GOT3 (cell line): ENCODE results near the gene PIMREG.

Experiments
- DNase-seq: peaks from one replicate; lab custom pipeline; 2025; ENCODE audit warnings: mixed read lengths; lab: John Stamatoyannopoulos, UW

The PIMREG gene

GRCh38 chr17:6461792-6462524 lies 17.7 kb downstream of the PIMREG start:
- no peak for DNase-seq

DNA sequence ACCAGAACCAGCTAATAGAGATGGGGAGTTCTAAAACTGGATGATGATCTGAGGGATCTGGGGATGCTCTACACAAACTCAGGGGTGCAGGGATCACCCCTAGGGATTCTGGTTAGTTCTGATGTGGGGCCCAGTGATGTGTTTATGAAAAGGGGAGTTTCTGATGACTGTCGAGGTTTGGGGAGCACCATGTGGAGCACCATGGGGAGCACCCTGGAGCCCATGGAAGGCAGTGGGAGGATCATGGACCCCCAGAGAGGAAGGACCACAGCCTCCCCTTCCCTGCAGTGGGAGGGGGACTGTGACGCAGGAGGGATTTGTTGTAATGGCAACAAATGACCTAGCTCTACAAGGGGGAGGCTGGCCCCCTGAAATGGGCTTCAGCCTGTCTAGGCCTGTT lies 18.4 kb downstream of the PIMREG start:
- DNase-seq = no peak

DNA sequence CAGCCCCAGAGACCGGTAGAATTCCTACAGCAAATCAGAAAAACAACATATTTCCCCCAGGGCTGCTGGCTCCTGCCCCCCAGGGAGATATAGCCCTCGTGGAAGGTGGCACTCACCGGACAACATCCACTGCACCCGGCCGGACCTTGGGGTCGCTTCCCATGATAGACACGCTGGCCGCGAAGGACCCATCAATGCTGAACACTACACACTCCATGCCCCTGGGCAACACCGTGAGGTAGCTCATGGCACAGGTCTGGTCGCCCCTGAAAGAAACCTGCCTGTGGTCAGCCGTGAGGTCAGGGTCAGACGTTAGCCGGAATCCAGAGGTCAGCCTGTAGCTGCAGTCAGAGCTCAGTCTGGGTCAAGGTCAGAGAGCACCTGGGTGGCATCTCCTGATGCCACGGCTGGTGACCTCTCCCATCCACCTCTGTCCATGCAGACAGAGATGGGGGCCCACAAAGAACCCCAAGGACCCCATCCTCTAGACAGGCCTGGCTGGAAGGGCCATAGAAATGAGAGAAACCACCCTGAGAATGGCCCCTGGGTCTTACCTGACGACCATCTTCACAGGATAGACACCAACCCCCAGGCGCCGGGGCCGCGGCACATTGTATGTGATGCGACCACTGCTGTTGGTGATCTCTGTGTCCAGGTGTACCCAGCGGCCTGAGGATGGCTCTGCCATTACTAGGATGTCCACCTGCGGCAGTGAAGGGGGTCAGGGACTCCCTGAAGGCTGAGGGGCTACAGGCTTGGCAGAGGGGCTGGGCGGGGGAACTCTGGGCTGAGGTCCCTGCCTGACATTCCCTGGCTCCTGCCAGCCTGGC lies 19.6 kb downstream of the PIMREG start:
- no peak for DNase-seq

- no peak for DNase-seq
Observed at GRCh38 chr17:6464446-6465041, 20.3 kb downstream of the PIMREG start.

- no peak for DNase-seq
Observed at GRCh38 chr17:6465206-6466003, 21.1 kb downstream of the PIMREG start.

- no peak for DNase-seq
Observed at GRCh38 chr17:6467567-6467966, 23.3 kb downstream of the PIMREG start.

DNA sequence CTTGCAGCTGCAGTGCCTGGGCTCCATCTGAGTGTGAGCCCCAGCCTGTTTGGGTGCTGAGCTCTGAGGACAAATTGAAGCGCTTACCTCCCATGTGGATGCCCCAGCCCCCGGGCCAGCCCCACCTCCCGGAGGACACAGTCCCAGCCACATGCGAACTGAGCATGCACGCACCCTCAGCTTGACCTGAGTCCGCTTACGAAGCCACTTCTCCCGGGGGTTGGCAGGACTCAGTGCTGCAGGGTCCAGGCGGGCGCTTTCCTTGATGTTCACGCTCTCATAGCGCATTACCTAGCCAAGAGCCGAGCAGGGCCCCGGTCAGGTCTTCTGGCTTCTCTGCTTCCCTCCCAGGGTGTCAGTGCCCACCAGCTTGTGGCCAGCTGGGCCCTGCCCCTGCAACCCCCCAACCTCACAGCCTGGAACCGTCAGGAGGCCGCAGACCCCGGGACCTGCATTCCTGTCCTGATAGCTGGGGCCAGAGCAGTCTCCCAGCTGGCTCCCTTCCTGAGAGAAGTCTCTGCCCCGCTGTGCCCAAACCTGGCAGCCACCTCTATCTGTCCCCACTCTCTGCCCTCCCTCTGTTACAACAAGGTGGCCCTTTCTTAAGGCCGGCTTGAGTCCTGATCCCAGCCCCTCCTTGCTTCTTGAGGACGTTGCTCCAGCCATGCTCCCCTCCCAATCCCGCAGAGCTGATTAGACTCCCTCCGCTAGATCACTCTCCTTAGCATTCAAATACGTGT lies 24.0 kb downstream of the PIMREG start:
- DNase-seq = no peak

- DNase-seq = no peak
Observed at GRCh38 chr17:6470146-6470718, 26.0 kb downstream of the PIMREG start.

DNA sequence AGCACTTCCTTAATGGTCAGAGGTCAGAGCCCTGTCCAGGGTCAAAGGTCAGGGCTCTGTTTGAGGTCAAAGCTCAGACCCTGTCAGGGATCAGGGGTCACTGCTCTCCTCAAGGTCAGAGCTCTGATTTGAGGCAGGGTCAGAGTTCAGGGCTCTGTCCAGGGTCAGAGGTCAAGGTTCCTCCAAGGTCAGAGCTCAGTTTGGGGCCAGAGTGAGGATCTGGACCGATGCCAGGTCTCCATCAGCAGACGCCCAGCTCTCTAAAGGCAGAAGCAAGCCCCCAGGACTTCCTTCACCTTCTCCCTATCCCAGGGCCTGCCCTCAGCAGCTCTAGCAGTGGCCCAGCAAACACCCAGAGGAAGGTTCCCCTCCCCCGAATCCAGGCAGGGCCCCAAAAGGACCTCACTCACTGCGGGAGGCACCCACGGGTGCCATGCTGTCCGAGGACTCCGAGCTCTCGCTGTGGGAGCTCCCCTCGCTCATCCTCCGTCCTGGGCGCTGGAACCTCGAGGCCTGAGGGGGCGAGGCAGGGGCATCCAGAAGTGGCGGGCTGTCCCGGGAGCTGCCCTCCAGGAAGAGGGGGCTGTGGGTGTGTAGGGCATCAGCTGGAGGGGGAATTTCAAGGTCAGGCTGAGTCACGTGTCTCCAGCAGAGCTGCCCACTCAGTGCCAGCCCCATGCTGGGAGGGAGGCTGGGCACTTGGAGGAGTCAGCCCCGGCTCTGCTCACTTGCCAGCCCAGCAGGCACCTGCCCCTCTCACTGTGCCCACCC lies 26.7 kb downstream of the PIMREG start:
- DNase-seq = no peak

DNA sequence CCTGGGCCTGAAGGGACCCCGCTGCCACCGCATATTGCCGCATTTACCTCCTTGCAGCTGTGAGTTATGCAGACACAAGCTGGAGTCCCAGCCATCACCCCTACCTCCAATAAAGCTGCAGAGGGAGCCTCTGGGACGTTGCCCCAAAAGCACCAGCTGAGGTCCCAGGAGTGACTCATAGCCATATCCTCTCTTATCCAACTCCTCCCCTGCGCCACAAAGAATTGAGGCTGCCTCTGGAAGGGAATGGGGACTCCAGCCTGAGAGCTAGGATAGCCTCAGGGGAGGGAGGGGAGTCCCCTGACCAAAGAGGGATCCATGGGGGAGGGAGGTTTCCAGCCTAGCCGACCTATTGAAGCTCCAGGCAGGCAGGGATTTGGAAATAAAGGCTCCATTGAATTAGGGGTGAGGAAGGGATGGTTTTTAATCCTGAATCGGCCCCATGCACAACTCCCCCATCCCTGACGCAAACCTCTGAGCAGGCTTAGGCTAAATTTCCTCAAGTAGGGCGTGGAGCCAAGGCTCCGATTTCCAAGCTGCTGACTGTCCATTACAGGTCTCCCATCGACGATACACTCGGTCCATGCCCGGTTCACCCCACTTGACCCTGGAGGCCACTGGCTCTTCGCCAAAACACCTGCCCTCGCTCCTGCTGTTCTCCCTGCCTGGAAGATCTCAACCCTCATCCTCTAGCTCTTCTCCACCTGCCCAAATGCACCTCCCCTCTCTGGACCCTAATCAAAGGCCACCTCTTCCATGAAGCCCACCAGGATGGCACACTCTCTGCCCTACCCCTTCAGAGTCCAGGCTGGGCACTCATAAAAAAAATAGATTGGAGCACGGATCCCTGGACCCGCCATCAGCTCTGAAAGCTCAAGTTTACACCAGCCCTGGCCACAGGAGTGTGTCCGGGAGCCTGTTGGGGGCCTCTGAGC lies 27.5 kb downstream of the PIMREG start:
- peak; percentile 9 for DNase-seq

DNA sequence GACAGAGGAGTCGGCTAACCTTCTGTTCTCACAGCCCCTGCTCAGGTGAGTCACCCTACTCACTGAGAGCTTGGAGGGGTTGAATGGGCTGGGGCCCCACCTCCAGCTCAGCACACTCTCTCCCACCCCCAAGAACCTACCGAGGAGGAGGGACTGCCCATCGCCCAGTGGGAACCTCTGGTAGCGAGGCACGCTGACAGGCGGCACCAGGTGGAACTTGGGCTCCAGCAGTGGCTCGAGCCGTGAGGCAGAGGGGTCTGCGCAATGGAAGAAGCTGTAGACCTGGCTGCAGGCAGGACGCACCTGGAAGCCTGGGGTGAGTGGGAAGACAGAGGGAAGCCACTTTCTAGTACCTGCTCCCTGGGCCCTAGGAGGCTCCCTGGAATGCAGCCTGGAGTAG lies 28.3 kb downstream of the PIMREG start:
- DNase-seq = no peak

GRCh38 chr17:6473128-6473767 lies 29.0 kb downstream of the PIMREG start:
- no peak for DNase-seq

- DNase-seq = no peak
Observed at GRCh38 chr17:6474376-6474775, 30.1 kb downstream of the PIMREG start.

DNA sequence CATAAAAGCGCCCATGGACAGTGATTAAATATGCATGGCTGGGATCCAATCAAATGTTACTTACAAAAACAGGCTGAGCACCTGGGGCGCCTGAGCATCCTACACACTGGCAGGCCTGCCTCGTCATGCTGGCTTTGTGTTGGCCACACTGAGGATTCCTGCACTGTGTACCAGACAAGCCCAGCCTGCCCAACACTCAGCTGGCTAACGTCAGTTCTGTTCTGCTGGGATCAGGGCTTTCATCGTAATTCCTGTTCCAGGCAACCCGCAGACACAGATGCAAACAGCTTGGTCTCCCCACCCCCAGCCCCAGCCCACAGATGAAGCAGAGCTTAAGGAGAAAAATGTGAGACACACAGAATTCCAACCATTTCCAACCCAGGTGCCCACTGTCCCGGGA lies 30.7 kb downstream of the PIMREG start:
- DNase-seq = no peak

DNA sequence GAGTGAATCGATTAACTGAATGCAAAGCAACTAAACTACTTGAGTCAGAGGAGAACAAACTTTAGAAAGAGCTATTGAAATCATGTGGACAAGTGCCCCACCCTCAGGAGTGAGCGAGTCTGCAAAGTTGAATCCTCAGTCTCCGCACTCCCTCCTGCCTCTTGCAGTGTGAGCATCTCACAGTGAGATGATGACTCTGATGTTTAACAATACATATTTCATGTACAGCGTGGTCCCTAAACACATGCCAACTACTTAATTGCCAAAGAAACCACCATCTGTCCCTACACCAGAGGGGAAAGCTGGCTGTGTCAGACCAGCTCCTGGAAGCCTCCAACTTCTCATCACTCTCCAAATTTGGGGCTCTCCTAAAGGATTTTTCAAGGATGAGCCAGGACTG lies 31.2 kb downstream of the PIMREG start:
- no peak for DNase-seq

DNA sequence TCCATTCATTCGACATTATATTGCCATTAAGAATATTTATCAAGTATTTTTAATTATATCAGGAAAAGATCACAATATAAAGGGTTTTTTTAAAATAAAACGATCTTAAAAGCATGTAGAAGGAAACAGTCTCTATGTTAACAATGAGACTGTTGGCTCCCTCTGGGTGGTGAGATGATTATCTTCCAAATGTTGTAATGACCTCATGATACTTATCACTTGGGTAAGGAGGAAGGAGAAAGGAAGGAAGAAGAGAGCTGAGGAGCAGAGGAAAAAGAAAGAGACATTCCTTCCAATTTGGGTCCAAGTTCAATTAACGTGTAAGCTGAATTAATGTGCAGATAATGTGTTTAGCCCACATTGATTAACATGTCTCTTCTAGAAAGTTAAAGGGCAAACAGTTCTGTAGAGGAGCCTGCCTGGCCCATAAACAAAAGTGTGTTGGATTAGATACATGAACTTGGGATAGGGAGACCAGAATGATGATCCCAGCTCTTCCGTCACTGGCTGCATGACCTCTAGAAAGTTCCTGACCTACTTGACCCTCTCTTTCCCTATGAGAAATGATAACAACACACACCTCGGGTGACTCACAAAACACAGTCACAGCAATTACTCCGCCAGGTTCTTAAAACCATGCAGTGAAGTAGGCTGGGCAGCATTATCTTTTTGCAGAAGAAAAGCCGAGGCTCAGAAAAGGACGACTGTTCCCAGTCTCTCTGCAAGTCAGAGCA lies 32.0 kb downstream of the PIMREG start:
- DNase-seq = no peak

GRCh38 chr17:6476810-6477179 lies 32.5 kb downstream of the PIMREG start:
- DNase-seq = no peak

DNA sequence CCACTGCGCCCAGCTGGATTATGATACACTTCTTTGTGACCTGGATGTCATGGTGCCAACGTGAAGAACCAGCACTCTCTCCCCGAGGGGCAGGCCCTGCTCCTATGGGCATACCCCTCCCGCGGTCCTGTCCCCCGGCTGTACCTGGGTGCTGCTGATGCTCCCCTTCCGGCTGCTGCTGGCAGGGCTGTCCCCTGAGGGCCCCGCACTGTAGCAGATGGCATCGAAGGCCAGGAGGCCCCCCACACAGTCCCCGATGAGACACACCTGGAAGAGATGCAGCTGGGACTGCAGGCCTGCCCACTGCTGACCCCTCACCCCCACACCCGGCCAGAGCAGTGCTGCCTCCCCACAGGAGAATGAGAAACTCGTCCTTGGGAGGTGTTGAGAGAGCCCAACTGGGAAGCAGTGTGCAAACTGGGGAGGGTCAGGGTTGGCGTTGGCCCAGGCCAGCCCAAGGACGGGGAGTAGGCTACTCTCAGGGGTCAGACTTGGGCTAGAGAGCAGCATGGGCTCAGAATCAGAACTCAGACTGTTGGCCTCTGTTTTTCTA lies 33.7 kb downstream of the PIMREG start:
- no peak for DNase-seq
